SK-N-SH (cell line): ENCODE data around the gene ZBTB16.

Experiments
- CTCF ChIP-seq: fragments of 200-600 bp; sonication (generic); IDR thresholded peaks from 2 replicates; pipeline ENCODE4 v1.6.1; 2017; ENCODE audit warnings: antibody characterized with exemption, mild to moderate bottlenecking, moderate library complexity
- TEAD4 ChIP-seq: IDR thresholded peaks from 2 replicates; pipeline ENCODE4 v1.4.0; 2012; ENCODE audit warnings: mild to moderate bottlenecking, borderline replicate concordance; ENCODE audit not compliant: insufficient read depth

GRCh38 chr11:114243461-114244372 is 184.2 kb downstream of the ZBTB16 start:
- no peak for TF ChIP-seq CTCF
- no peak for TF ChIP-seq TEAD4
